Activated CD4-positive, alpha-beta T cell treated with anti-CD3 and anti-CD28 coated beads, Interleukin-2, amount 50 U/mL, for 4 hours (primary cell): ENCODE measurements around the gene RILPL2.
"Not testable (repeated sequence)": the region's sequence is repeated elsewhere in the genome, so short reads cannot be mapped to it uniquely, and the experiment has no call there.

ENCODE experiments used
- DNase-seq, 2 experiments: peaks; one replicate each; pipeline ENCODE4 v3.0.0-alpha.2; 2020

RILPL2 gene

GRCh38 chr12:123401753-123402683 is 34.5 kb downstream of the RILPL2 start:
- DNase-seq, result no peak

- no peak for DNase-seq
Observed at GRCh38 chr12:123399255-123399617, 37.2 kb downstream of the RILPL2 start.

GRCh38 chr12:123398550-123399254 is 37.8 kb downstream of the RILPL2 start:
- no peak for DNase-seq

GRCh38 chr12:123398177-123398549 is 38.3 kb downstream of the RILPL2 start:
- no peak for DNase-seq

- no peak for DNase-seq
Observed at GRCh38 chr12:123397400-123397799, 39.1 kb downstream of the RILPL2 start.

DNA sequence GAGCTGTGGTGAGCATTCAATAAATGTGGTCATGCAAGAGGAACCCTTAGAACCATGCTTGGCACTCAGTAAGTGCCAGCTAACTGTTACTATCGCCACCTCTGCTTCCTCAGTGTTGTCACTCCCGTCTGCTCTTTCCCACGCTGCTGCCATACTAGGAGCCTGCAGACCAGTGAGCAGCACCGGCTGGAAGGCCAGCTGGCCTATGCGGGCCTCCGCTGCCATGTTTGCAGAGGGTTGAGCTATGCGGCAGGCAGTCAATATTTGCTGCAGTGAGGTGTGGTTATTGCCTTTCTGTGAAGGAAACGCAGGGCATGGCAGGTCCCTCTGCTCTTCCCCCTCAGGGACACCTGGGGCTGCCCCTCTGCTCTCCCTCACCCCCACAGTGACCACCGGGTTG is 39.5 kb downstream of the RILPL2 start:
- DNase-seq, result no peak

DNA sequence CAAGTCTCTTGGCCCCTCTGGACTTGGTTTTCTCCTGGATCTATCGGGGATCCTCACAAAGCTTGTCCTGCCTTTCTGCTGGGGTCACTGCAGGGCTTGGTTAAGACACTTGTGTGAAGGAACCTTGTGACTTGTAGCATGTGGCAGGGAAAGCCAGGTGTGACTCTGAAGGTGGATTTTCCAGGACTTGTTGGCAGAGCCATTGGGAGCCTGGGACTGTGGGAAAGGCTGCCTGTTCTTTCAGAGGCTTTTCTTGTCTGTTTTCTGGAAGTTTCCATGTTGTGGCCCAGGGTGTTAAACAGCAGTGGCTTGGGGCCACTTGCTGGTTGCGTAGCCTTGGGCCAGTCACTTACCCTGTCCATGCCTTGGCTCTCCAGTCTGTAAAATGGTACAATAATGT is 39.9 kb downstream of the RILPL2 start:
- no peak for DNase-seq

GRCh38 chr12:123395236-123395635 is 41.2 kb downstream of the RILPL2 start:
- DNase-seq, result no peak

- DNase-seq, result no peak
Observed at GRCh38 chr12:123393747-123394146, 42.7 kb downstream of the RILPL2 start.

DNA sequence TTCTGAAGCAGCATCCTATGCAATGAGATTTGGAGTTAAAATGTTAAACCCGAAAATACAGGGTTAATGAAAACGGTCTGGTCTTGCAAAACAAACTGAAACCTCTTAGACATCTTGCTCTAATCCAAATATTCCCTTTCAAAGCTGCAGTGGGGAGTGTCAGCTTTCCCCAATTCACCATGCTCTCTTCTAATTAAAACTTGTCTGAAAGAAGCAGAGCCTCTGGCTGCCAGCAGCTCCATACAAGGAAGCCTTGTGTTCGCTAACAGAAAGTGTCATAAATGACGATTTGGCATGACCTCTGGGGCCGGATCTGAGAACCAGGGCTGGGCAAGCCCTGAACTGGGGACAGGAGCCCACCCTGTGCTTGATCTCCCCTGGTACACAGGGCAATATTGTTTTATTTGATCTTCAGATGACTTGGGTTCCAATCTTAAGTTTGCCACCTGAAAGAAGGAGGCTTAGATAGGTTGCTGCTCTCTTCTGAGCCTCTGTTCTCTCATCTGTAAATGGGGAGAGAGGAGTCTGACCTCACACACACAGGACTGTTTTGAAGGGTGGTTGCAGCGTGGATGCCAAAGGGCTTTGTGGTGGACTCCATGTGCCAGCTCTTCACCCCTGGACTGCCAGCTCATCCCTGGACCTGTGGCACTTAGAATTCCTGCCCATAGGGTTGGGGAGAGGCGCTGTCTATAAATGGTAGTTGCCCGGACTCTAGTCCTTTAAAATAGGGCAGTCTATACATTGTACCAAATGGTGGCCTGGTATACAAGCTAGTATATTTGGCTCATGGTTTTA is 44.7 kb downstream of the RILPL2 start:
- no peak for DNase-seq

DNA sequence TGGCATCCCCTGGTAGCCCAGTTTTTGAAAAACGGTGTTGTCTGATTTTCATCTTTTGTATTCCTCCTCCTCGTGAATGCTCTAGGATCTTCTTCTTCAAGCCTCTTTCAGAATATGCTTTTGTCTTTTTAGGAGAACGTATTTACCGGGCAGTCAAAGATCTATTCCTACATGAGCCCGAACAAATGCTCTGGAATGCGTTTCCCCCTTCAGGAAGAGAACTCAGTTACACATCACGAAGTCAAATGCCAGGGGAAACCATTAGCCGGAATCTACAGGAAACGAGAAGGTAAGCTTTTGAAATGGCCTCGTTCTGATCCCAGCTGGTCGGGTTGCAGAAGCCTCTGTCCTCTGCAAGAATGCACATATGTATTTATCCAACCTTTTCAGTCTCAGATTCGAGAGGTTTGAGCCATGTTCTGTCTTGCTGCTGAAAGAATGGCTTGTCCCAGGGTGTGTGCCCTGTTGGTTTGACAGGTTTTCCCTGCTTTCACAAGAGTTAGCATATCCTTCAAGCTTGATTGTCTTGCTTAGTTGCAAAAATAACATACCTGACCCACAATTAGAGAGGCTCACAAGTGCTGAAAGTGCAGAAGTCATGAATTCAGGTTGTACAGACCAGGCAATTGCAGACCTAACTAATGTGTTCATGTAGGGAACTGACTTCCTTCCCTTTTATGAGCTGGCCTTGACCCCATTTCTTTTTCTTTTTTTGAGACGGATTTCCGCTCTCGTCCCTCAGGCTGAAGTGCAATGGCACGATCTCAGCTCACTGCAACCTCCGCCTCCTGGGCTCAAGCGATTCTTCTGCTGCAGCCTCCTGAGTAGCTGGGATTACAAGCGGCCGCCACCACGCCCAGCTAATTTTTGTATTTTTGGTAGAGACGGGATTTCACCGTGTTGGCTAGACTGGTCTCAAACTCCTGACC is 45.7 kb downstream of the RILPL2 start:
- DNase-seq, result no peak

- DNase-seq, result peak; percentile 5 to 19
Observed at GRCh38 chr12:123389560-123390351, 46.7 kb downstream of the RILPL2 start.

DNA sequence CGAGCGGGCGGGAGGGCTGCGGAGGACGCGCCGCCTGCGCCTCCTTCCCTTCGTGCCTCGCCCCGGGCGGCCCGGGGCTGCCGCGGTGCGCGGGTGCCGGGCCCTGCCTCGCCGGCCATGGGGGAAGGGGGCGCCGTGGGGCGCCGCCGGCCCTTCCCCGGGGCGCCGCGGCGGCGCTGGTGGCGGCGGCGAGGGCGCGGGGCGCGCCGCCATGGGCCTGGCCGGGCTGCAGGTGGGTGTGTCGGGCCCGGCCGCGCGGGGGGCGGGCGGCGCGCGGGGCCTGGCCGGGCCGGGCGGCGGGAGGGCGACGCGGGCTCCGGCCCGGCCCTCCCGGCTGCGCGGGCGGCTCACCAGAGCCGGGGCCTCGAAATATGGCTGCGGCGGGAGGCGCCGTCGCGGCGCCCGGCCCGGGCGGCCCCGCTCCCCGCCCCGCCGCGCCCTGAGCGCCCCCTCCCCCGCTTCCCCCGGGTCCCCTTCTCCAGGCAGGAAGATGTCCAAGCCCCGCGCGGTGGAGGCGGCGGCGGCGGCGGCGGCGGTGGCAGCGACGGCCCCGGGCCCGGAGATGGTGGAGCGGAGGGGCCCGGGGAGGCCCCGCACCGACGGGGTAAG is 47.4 kb downstream of the RILPL2 start:
- peak in 1 of 2 experiments; percentile 3 for DNase-seq

GRCh38 chr12:123388177-123388950 is 48.1 kb downstream of the RILPL2 start:
- peak; percentile 57 to 65 for DNase-seq

GRCh38 chr12:123387508-123388176 is 48.8 kb downstream of the RILPL2 start:
- no peak for DNase-seq

- not testable (repeated sequence) for DNase-seq
Observed at GRCh38 chr12:123385536-123385935, 50.9 kb downstream of the RILPL2 start.

DNA sequence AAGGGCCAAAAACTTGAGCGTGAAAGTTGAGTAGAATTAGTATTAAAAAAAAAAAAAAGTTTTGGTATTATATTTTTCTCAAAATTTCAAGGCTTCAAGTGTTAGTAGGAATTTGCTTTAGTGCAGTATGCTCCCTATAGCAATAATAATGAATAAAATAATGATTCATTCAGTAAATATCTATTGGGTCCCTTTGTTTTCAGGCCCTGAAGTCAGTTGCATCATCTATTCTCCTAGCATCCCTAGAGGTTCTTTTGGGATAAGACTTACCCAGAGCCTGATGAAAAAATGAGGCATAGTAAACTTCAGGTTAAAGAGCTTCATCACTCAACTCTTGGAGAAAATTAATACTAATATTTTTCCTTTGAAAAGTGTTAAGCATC is 51.5 kb downstream of the RILPL2 start:
- DNase-seq, result no peak

GRCh38 chr12:123384318-123384993 is 52.0 kb downstream of the RILPL2 start:
- peak in 1 of 2 experiments; percentile 10 for DNase-seq

GRCh38 chr12:123382684-123383083 is 53.8 kb downstream of the RILPL2 start:
- no peak for DNase-seq
